GM18951 (cell line): Measurements from ENCODE around the gene GNPTAB.

Source experiments
- POLR2A ChIP-seq: IDR thresholded peaks from 4 replicates; pipeline ENCODE4 v1.6.1; 2011; ENCODE audit warnings: mild to moderate bottlenecking; ENCODE audit not compliant: insufficient read length, insufficient read depth; ENCODE audit errors: extremely low read depth
- in situ Hi-C: fragments of 300-500 bp; cut with MboI; formaldehyde crosslinking; loops from one replicate; pipeline ENCODE4 v1.12.0; 2022; ENCODE audit warnings: low sequenced_read_pairs, mixed read lengths, inconsistent platforms; ENCODE audit not compliant: unreplicated experiment

Gene GNPTAB

GRCh38 chr12:101782273-101782731 is 48.5 kb downstream of the GNPTAB start:
- TF ChIP-seq POLR2A = no peak
- in situ Hi-C loops = no loop called here

- in situ Hi-C loops = no loop called here
Measured at GRCh38 chr12:101781834-101782233, 48.9 kb downstream of the GNPTAB start.

DNA sequence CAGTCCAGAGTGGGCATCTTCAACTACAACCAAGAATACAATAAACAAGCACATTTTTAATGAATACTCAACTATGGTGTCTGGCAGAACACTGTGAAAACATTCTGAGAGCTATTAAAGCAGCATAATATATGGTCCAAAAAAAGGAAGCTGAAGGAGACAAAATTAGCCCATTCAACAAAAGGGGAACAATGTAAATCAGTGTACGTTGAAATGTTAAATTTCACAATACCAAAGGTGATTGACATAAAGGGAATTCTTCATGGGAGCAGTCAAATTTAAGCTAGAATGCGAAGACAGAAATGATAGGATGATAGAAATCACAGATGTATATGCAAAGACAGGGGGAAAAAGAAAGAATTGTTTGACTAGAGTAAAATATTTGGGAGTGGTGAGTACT is 50.2 kb downstream of the GNPTAB start:
- in situ Hi-C loops = no loop called here
- TF ChIP-seq POLR2A = no peak

More at GRCh38 chr12:101781834-101782233, 48.9 kb downstream of the GNPTAB start:
- TF ChIP-seq POLR2A = no peak

GRCh38 chr12:101779626-101780025 is 51.1 kb downstream of the GNPTAB start:
- no peak for TF ChIP-seq POLR2A
- in situ Hi-C loops = loop anchor here (10.0 kb wide), 1 partner anchor 55 kb away; the partner anchor contains the start of gene GNPTAB

DNA sequence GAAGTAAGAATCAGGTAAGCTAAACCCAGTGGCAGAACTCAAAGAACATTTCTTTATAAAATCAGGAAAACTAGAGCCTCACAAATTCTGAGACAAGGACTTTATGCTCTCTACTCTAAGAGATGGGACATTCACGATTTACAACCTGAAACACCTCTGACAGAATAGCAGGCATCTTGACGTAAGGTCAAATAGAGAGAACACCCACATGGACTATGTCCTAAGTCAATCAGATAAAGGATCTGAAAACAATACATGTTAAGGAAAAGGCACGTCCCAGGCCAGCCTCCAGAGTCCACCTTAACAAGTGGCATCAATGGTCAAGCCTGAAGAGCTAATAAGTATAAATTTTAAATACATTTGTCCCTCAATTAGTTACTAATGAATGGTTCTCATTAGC is 51.6 kb downstream of the GNPTAB start:
- in situ Hi-C loops = loop anchor here (10.0 kb wide), 1 partner anchor 56 kb away; the partner anchor contains the start of gene GNPTAB
- TF ChIP-seq POLR2A = no peak

GRCh38 chr12:101777978-101778377 is 52.8 kb downstream of the GNPTAB start:
- in situ Hi-C loops = loop anchor here (10.0 kb wide), 1 partner anchor 57 kb away; the partner anchor contains the start of gene GNPTAB
- no peak for TF ChIP-seq POLR2A

DNA sequence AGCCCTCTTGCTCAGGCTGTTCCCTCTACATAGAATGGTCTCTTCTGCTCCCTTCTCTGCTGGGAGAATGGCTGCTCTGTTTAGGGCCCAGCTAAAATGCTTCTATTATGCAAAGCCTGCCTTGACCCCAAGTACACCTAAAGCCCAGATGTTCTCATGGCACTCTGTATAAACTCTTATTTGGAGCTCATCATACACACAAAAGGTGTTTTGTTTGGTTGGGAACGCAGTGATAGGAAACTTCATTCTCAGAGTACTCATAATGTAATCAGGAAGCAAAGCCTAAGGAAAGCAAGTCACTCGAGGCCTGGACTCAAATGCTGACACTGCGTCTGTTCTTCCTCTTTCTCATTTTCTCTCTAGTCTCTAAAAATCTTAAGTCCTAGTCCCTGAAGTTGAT is 53.3 kb downstream of the GNPTAB start:
- TF ChIP-seq POLR2A = no peak
- in situ Hi-C loops = loop anchor here (10.0 kb wide), 1 partner anchor 57 kb away; the partner anchor contains the start of gene GNPTAB

- TF ChIP-seq POLR2A = no peak
- in situ Hi-C loops = loop anchor here (10.0 kb wide), 1 partner anchor 59 kb away; the partner anchor contains the start of gene GNPTAB
Measured at GRCh38 chr12:101775816-101776215, 54.9 kb downstream of the GNPTAB start.

DNA sequence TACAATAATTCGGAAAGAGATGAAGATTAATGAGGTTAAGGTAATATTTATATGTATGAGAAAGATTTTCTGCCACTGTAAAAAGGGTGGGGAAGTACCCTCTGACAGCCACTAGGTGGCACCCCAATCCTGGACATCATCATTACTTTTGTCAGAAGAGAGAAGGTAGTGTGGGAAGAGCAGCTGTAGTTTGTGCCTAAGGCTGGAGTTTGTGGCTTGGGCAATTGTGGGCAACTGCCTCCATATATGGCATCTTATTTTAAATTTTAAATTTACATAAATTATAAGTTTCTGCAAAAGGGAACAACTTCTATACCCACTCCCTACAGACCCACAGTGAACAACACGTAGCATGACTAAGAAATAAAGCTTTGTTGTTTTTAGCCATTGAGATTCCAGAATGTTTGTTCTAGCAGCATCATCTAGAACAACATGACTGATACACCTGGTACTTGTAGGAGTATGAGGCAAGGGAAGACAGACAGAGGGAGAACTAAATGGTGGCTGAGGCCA is 57.1 kb downstream of the GNPTAB start:
- in situ Hi-C loops = loop anchor here (10.0 kb wide), 1 partner anchor 61 kb away; the partner anchor contains the start of gene GNPTAB

DNA sequence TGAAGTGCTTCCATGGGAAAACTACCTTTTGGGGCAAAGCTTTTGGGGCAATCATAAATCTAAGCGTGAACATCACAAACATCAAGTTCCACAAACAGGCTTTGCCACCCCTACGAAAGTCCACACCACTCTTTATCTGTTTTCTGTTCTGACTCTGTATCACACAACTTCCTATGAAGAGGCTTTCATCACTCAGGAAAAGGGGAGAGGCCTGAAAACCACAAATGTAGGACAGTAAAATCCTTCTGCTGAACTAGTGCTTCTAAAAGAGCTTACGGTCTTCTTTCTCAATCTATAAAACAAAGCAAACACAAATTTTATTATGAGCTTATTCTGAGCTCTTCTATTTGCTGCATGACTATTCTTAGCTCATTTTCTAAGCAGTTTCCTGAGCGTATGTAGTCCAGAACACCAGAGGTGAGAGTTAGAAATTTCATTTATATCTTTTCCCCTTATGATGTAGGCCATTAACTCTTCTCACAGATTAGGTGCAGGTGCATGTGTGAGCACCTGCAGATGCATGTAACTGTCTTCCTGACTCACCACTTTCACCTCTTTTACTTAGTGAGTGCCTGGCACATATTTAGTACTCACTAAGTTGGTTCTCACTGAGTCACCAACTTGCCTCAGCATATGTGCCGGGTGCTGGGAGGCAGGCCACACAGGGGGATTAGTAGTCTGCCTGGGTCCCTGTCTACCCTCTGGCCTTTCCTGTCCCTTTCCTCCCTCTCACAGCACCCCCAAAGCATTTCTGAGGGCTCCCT is 58.6 kb downstream of the GNPTAB start:
- in situ Hi-C loops = loop anchor here (10.0 kb wide), 1 partner anchor 63 kb away; the partner anchor contains the start of gene GNPTAB
- TF ChIP-seq POLR2A = no peak

More for the DNA sequence above, 57.1 kb downstream of the GNPTAB start:
- TF ChIP-seq POLR2A = no peak

GRCh38 chr12:101769865-101770264 is 60.9 kb downstream of the GNPTAB start:
- no peak for TF ChIP-seq POLR2A
- in situ Hi-C loops = loop anchor here (10.0 kb wide), 2 partner anchors 65 to 355 kb away; partner anchors contain the start of gene GNPTAB

DNA sequence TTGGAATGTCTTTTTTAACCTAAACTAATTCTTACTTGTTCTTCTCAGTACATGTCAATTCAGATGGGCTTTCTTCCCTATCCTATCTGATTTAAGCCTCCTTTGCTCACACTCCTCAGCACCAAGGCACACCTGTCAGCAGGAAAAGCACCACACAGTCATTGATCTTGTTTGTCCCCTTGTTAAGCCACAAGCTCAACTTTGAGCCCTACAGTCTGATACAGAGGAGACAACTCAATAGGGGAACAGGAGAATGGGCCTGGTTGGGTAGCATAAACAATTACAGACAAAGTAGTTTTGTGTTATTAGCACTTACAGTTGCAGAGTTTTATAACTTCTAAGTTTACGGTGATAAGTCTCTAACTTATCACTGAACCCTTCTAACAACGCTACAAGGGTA is 62.0 kb downstream of the GNPTAB start:
- TF ChIP-seq POLR2A = no peak
- in situ Hi-C loops = loop anchor here (10.0 kb wide), 1 partner anchor 354 kb away; no protein-coding TSS in a partner anchor

- no peak for TF ChIP-seq POLR2A
- in situ Hi-C loops = loop anchor here (10.0 kb wide), 1 partner anchor 353 kb away; no protein-coding TSS in a partner anchor
Measured at GRCh38 chr12:101767537-101767936, 63.2 kb downstream of the GNPTAB start.

- in situ Hi-C loops = loop anchor here (10.0 kb wide), 1 partner anchor 349 kb away; no protein-coding TSS in a partner anchor
Measured at GRCh38 chr12:101764051-101764792, 66.5 kb downstream of the GNPTAB start.

More at GRCh38 chr12:101764051-101764792, 66.5 kb downstream of the GNPTAB start:
- no peak for TF ChIP-seq POLR2A
